GM12892 (cell line): ENCODE results near the gene RALGPS1.

Source experiments
- POLR2A ChIP-seq: IDR thresholded peaks from 2 replicates; pipeline ENCODE4 v1.6.1; 2011; ENCODE audit warnings: low read depth, low read length, control low read depth
- POLR2AphosphoS5 ChIP-seq: IDR thresholded peaks from 2 replicates; pipeline ENCODE4 v1.6.1; 2011; ENCODE audit warnings: low read depth, low read length, control low read depth

GRCh38 chr9:127074561-127075548 is 160.3 kb downstream of the RALGPS1 start:
- TF ChIP-seq POLR2AphosphoS5 (no peak), POLR2A (no peak)
